Activated CD4-positive, alpha-beta T cell treated with anti-CD3 and anti-CD28 coated beads, Interleukin-2, amount 50 U/mL, for 24 hours (primary cell): ENCODE results near the gene LTA.
A peak's percentile ranks its signal among the peaks of the same experiment; 100 is the strongest.

Experiments used
- DNase-seq, 2 donors: peaks; one replicate each; pipeline ENCODE4 v3.0.0-alpha.2; 2020; ENCODE audit warnings: low read depth in 1 of 2, low spot score in 1 of 2

Gene LTA

DNA sequence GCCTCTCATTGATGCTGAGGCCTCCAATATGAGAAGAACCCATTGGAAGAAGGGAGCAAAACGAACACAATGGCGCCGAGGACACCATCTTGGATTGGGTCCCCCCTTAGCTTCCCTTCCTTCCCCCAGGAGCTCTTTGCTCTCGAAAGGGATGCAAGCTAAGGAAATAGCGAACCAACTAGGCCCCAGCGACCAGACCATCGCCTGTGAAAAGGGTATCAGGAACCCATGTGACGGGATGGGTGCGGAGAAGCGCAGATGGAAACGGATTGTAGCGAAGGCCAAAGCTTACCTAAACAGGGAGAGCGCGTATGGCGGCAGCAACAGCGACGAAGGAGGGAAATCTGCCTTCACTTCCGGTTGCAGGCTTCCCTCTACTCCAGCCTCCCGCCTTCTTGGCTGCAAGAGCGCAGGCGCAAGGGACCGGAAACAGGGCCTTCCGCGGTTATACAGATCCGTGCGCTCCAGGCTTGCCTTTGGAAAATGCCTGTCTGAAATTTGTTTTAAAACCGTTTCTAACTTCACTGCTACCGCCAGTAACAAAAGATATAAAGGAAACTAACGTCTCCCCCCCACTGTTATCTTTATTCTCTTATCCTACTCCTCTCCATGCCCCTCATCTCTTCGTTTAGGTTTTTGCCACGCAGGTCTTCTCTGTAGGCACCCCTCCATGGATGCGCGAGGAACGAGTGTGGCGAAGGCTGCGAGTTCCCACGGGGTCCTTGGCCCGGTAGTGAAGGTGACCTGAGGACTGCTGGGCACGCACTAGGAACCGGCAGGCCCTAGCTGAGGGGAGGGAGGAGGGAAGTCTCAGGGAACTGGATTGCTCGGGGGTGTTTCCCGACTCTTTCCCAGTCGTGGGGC, 30.2 kb upstream of the LTA start, which contains the start of gene DDX39B:
Gene DDX39B, minus strand, starts transcription at position 346 of the 864 bp plus-strand sequence. CDS start 1,471 bp downstream, outside the sequence.
- peak; percentile 83 to 94 for DNase-seq

DNA sequence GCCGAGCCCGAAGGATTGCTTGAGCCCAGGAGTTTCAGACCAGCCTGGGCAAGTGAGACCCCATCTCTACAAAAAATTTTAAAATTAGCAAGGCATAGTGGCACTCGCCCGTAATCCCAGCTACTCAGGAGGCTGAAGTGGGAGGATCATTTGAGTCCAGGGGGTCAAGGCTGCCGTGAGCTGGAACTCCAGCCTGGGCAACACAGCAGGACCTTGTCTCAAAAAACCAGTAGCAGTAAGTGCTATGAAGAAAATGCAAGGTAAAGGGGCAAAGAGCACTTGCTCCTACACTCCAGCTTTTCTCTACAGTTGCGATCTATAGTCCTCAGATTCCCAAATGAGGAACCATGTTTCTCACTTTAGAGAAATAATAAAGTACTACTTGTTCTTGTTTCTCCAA, 28.4 kb upstream of the LTA start:
- DNase-seq = no peak

- DNase-seq = no peak
These were observed 27.4 kb upstream of the LTA start for GRCh38 chr6:31544676-31545075.

DNA sequence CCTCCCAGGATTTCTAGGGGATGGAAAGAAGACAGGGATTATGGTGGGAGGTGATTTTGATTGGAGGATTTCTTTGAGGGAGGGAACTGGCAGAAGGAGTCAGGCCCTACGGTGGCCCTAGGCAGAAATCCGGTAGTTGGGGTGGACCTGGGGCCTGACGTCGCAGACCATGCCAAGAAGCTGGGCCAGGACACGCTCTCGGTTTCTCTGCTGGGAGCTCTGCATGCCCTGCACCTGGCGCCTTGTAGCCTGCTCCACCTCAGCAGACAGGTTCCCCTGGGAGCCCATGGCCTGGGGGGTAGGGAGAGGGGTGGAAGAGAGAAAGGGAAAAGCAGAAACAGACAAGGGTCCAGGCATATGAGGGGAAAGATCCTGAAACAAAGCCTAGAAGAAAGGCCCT, 26.8 kb upstream of the LTA start:
- DNase-seq = no peak

DNA sequence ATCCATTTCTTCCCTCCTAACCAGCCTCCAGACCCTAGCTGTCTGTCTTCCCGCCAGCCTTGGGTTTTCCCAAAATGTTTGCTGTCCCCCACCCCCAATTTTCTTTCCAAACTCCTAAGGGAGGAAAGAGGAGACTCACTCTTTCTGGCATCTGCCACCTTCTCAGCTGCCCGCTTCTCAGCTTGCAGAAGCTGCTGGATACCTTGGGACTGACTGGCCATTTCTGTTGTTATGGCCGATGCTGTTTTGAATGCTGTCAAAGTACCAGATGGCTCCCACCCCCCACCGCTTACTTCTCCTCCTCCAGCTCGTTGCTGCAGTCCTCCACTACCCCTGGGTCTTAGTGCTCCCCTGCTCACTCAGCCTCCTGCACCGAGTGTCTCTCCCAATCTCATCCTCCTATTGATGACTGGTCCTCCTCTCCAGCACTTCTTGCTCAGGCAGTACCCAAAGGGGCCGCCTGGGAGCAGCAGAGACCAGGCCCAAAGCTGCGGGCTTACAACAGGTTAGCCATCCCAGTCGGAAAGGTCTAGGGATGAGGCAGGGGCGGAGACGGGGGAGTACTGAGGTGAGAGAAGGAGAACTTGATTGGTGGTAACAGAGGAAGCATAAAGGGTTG, 25.6 kb upstream of the LTA start, which contains the start of gene ATP6V1G2:
Gene ATP6V1G2, minus strand, starts transcription at position 270 of the 619 bp plus-strand sequence. Its CDS starts 49 bp downstream, at position 221.
- peak; percentile 77 to 83 for DNase-seq

DNA sequence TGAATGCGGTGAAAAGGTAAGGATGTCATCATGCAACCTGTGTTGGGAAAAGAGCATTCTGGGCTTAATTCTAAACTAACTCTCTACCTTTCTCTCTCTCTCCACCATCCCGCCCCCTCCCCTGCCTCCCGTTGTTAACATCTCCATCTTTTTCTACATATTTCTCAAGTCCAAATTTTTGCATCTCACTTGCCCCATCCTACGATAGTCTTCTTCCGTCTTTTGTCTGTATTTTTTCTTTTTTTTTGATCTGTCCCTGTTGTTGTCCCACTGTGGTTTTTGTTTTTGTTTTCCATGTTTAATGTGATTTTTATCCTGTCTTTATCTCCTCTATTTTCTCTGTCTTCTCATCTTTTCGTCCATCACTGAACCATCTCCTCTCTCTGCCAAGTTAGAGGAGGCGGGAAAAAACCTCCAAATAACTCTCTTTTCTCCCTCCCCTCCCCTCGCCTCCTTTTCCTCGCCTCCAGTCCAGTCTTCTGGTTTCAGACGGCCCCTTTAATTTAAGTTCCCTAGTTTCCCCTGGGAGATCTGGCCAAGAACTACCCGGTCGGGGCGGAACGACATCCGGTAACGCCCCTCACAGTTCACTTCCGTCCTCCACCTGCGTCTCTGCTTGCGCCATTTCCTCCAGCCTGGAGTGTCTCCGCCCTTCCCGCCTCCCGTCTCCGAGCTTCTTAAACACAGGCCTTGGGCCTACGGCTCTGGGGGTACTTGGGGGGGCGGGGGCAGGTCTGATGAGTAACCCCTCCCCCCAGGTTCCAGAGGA, 24.9 kb upstream of the LTA start, which contains the start of gene NFKBIL1:
Gene NFKBIL1, plus strand, starts transcription at position 651 of the 769 bp plus-strand sequence. Its CDS starts 87 bp downstream, at position 738.
- peak; percentile 77 to 91 for DNase-seq

- DNase-seq = no peak
These were observed 24.2 kb upstream of the LTA start for GRCh38 chr6:31547727-31548543.

DNA sequence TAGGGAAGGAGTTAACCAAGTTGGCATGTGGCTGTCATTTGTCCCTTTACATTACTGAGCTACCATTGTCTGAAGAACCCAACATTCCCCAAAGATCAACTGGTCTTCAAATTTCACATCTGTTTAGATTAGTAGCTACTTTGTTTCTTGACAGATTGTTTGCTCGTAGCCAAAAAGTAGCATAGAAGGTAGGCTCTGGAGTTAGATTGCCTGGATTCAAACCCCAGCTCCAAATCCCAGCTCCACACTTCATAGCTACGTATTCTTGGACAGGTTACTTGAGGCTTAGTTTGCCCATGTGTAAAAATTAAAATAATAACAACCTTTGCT, 23.6 kb upstream of the LTA start:
- no peak for DNase-seq

- DNase-seq = peak in 1 of 2 donors; percentile 60
These were observed 20.7 kb upstream of the LTA start for GRCh38 chr6:31551371-31551770.

DNA sequence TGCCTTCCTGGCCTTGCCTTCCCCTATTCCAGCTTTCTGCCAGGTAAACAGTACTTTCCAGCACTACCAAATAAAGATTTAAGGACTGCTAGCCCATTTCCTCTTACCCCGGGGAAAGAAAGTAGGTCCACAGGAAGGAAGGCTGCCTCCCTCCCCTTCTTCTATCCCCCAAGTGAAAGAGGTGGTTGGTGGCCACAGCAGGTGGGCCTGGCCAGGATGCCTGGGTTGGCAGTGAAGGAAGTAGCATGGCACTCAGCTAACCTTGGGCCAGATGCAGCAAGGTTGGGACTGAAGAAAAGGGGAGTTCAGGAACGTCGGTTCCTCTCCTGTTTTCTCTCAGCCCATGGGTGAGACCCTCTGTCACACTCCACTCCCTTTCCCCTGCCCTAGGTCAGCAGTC, 15.8 kb upstream of the LTA start:
- no peak for DNase-seq

DNA sequence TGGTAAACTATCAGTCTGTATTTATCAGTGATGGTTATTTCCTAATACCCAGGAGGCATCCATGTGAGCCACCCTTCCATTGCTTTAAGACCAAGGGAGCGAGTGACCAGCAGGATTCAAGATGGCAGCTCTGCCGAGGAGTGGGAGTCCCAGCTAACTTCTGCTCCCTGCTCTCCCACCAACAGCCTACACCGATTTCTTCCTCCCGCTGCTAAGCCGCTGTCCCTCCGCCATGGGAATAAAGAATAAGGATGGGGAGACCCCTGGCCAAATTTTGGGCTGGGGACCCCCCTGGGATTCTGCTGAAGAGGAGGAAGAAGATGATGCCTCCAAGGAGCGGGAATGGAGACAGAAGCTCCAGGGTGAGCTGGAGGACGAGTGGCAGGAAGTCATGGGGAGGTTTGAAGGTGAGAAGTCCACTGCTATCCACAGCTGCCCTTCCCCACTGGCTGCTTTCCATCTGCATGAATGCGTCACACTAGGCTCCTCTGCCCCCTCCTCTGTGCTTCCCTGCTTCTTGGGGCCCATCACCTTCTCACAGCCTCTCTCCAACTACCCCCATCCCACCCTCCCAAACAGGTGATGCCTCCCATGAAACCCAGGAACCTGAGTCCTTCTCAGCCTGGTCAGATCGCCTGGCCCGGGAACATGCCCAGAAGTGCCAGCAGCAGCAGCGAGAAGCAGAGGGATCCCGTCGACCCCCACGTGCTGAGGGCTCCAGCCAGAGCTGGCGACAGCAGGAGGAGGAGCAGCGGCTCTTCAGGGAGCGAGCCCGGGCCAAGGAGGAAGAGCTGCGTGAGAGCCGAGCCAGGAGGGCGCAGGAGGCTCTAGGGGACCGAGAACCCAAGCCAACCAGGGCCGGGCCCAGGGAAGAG, 14.4 kb upstream of the LTA start:
- no peak for DNase-seq

DNA sequence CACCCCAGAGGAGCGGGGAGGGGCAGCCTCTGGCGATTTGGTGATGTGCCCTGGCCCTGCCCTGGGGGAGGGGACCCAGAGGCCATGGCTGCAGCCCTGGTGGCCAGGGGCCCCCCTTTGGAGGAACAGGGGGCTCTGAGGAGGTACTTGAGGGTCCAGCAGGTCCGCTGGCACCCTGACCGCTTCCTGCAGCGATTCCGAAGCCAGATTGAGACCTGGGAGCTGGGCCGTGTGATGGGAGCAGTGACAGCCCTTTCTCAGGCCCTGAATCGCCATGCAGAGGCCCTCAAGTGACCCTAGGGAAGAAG, 13.8 kb upstream of the LTA start:
- no peak for DNase-seq

DNA sequence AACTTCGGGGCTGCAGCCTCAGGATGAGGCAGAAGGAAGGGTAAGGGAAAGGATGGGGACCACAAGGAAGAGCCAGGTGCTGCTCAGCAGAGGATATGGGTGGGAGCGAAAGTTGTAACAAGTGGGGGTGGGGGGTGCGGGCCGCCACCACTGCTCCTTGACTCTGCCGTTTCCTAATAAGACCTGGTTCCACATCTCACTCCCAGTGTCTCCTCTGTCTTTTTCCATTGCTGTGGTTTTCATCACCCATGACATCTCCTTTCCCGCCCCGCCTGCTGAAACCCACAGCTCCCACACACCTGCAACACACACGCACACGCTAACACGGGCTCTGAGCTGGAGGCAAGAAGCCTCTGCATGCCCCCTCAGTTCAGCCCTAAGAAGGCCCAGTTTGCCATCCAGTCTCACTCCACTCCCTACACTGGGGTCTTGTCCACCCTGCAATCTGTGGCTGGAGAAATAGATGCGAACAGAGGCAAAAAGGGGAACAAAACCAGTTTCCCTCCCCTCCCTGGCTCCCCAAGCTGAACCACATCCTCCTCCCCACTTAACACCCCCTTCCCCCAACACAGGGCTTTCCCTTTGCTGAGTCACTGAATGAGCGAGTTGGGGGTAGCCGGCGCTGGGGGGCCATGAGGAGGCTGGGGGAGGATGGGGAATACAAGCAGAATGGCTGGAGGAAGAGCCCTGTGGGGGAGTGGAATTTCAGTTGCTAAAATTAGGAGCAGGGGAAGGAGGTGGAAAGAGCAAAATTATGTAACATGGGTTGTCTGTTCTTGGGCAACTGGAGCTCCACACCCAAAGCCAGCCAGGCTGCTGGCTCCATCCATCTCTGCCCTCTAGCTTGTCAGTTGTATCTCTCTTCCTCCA, 13.2 kb upstream of the LTA start:
- DNase-seq = peak in 1 of 2 donors; percentile 77

GRCh38 chr6:31559606-31559957, 12.5 kb upstream of the LTA start:
- DNase-seq = no peak

DNA sequence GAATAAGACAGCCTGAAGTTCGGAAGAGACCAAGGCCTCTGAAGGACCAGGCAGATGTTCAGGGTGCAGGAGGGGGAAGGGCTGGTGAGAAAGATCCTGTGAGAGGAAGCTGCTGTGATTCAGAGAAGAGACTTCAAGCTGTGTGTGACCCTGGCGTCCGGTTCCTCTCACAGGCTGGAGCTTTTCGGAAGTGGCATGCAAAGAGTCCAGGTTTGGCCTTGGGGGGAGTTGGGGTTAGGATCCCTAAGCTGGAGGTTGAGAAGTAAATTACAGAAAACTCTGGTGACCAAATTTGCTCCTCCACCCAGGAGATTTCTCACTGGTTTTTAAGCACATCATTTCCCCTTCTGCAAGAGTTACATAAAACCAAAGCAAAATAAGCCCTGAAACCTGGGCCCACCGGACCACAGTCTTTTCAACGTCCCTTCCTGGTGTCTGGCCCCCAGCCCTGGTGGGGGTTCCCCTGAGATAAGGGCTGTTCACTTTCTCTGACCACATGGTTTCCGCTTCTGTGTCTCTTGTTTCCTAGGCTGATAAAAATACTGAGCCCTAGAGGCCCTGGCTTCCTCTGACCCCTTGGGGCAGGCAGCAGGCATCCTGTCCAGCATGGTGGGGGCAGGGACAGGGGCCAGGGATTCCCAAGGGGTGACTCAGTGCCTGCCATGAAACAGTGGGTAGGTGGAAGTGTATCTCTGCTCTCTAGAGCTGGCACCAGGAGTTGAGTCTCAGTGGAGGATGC, 12.0 kb upstream of the LTA start:
- no peak for DNase-seq

GRCh38 chr6:31560697-31561058, 11.4 kb upstream of the LTA start:
- no peak for DNase-seq

DNA sequence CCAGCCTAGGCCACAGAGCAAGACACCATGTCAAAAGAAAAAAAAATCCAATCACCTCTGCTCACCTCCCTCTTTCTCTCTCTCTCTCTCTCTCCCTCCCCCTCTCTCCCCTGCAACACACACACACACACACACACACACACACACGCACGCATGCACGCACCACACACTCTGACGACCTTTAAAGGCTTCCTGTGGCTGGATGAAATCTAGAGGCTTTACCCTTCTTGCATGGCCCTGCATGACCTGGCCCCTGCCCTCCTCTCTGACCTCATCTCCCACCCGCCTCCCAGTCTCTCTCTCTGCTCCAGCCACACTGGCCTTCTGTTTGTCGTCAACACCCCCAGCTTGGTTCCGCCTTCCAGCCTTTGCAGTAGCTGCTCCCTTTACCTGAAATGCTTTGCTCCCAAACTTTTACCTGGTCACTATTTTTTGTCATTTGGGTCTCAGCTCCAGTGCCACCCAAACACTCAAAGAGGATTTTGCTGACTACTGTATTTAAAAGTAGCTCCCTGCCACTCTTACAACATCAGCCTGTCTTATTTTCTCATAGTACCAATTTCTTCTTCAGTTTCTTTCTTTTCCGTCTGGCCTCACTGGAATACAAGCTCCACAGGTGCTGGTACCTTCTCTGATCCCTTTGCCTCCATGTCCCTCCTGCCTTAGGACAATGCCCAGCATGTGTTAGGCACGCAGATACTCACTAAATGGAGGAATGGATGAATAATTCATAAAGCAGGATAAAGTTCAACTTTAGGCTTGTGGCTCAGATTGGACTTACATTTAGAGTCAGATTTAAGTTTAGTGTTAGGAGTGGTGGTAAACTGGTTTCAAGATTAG, 4.3 kb upstream of the LTA start:
- DNase-seq = no peak

DNA sequence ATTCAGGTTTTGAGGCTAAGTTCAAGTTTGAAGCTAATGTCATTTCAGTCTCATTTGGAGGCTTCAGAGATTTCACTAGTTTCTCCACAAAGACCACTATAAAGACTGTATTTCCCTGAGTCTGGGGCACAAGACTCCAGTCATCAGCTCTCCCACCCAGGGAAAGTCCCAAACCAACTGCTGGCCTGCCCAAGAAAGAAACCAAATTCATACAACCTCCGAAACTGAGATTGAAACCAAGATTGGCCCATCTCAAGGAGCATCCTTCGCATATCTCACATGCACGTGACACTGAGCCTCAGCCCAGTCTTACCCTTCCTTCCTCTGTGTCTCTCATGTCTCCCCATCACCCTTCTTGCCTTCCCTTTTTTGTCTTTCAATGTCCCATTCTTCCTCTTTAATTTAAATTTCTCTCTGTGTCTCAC, 3.5 kb upstream of the LTA start:
- peak in 1 of 2 donors; percentile 80 for DNase-seq
